Left hindlimb (tissue), 1 donor: ENCODE measurements around the gene ARHGAP4.

Experiments
- DNase-seq: peaks from one replicate; pipeline ENCODE4 v3.0.0-alpha.2; 2018

The ARHGAP4 gene

DNA sequence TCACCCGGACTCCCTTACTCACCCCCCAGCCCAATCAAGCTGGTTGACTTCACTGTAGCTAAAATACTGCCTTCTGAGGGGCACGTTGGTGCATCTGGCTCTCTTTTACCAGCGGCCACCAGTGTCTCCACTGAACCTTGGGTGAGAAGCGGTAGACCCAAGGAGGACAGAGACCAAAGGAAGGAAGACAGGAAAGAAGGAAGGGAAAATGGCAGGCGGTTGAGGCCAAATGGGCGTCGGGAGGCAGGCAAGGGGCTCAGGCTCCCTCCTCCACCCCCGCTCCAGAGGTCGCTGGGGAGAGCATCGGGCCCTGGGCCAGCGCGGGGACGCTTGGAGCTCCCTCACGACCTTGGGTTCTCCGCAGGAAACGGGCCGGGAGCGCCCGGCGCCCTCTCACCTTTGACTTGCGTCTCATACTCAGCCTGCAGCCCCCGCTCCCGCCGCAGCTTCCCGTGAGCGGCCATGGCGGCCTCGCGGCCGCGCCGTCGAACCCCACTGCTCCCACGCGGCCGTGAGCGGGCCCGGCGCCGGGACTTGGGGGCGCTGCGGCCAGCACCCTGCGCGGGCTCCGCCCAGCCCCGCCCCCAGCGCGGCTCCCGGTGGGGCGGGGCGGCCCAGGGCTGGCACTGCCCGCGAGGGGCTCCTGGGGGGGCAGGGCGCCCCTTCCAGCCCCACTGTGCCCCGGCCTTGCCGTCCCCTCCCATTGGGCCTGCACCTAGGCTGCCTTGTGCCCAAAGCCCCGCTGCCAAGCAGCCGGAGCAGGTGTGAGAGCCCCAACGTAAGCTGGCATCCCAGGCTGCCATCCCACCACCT, at the start of gene ARHGAP4:
ARHGAP4 (minus strand) TSS at position 526 of the 813 bp plus-strand sequence; CDS start at position 464, 62 bp downstream.
- DNase-seq = peak; percentile 24

DNA sequence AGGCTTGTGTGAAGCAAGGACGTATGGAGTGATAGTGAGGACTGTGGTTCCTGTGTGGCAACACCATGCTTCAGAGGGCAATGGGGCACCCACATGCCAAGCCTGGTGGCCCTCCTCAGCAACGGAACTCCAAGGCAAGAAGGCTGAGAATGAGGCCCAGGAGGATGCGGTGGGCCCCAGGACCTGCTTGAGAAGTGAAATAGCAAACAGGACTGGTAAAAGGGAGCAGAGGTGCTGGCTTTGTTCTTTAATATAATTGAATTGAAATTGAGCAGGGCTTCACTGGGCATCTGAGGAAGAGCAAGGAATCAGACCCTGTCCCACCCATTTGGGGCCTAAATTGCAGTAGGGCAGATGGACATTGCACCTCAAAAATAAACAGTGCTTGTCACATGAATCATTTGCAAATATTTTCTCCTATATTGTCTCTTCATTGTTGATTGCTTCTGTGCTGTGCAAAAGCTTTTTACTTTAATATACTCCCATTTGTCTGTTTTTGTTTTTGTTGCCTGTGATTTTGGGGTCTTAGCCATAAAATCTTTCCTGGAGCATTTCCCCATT, 48.7 kb upstream of the ARHGAP4 start:
- no peak for DNase-seq

- peak; percentile 16 for DNase-seq
Observed at GRCh38 chrX:153974003-153974725, 48.1 kb upstream of the ARHGAP4 start.

- DNase-seq = peak; percentile 16
Observed at GRCh38 chrX:153973127-153974002, 47.3 kb upstream of the ARHGAP4 start.

DNA sequence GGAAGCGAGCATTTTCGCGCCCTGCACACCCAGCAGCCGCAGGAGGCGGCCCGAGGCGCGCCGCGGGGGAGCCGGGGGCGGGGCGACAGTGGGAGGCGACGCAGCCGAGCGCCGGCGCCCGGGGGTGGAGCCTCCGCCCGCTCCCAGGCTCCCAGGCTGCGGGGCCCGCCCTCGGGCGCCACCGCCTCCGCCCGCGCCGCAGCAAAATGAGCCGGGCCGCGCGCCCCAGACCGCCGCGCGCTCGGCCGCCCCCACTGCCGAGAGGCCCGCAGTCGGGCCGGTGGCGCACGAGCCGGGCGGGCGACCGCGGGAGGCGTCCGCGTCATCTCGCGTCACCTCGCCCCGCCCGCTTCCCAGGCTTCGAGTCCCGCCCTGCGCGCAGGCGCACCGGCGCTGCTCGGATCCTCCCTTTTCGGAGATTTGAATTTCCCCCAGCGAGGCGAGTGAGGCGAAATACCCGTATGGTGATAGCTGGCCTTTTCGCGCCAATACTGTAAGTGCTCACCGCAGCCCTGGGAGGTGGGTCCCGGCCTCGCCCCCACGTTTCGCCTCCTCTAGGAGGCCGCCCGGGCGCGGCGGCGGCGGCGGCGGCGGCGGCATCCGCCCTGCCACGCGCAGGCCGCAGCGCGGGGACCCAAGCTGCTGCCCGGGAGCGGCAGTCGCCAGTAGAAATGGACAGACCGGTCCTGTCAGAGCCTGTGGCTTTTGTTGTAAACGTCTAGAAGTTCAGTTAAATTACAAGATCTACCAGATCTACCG, 46.5 kb upstream of the ARHGAP4 start, which contains the start of gene TMEM187:
TMEM187 (plus strand) TSS at position 387 of the 759 bp plus-strand sequence. CDS start 9,309 bp downstream, outside the sequence.
- peak; percentile 89 for DNase-seq

- peak; percentile 95 for DNase-seq
Observed at GRCh38 chrX:153971450-153972367, 45.6 kb upstream of the ARHGAP4 start, which contains the start of gene HCFC1. Gene HCFC1, minus strand, starts transcription at chrX:153971818. Its CDS starts 978 bp downstream, at chrX:153970840.

- DNase-seq = peak; percentile 91
Observed at GRCh38 chrX:153971124-153971449, 45.0 kb upstream of the ARHGAP4 start.

DNA sequence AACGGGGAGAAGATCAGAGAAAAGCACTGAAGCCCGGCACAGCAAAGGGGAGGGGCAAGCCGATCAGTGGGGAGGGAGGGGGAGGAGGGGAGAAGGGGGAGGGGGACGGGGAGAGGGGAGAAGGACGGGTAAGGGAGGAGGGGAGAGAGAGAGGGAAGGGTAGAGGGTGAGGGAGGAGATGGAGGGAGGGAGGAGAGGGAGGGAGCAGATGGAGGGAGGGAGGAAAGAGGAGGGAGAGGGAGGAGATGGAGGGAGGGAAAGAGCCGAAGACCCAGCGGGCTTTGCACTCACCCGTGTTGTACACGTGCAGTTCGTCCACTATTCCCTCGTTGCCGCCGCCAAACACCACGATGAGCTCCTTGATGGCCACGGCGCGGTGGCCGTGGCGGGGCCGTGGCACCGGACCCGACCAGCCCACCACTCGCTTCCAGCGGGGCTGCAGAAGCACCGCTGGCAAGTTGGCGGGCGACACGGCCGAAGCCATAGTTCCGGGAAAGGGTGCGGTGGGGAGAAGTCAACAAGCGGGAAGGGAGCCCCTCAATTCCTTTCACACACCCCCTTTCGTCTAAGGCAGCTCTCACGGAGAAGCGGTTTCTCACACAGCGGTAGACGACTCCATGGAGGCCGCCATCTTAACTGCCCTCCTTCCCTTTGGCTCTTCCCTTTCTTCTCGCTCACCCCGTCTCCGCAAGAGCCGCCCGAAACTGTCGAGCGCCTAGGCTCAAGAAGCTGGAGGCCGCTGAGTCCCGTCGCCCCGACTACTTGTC, 44.5 kb upstream of the ARHGAP4 start:
- DNase-seq = peak; percentile 81

DNA sequence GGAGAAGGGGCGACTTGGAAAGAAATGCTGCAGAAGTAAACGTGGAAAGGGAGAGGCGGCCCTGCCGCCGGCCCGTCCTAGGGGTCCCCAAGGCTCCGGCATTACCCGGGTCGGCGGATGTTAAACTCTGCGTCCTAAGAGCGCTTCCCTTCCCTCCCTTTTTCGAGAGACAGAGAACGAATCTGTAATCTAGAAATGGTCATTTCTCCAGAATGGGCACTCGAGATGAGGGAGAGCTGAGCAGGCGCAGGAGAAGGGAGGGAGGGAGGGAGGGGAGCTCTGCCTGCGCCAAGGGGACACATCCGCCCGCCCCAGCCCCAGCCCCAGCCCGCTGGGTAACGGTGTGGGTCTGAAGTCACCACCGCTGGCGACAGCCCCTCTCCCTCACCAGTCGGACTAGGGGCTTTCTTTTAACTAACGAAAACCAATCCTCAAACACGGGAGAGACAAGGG, 43.9 kb upstream of the ARHGAP4 start:
- no peak for DNase-seq

GRCh38 chrX:153969125-153969903, 43.2 kb upstream of the ARHGAP4 start:
- DNase-seq = peak; percentile 26

GRCh38 chrX:153968754-153969124, 42.7 kb upstream of the ARHGAP4 start:
- peak; percentile 45 for DNase-seq

- peak; percentile 11 for DNase-seq
Observed at GRCh38 chrX:153968255-153968654, 42.2 kb upstream of the ARHGAP4 start.

- DNase-seq = peak; percentile 22
Observed at GRCh38 chrX:153967536-153968224, 41.6 kb upstream of the ARHGAP4 start.

- DNase-seq = no peak
Observed at GRCh38 chrX:153966841-153967535, 40.9 kb upstream of the ARHGAP4 start.

DNA sequence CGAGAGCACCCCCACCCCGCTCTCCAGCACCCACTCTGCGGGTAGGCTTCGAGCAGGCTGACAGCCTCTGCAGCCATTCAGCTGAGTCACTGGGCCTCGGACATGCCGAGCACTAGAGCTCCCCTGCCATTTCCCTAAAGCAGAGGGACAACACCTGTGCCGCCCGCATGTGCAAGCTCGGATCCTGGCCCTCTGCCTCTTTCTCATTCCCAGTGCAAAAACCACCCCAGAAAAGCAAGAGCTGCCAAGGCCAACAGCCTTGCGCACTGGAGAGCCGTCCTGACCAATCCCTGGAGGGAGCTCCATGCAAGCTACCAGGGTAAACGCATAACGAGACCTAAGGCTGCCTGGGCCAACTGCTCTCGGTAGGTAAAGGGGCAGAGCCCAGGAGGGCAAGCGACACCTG, 40.2 kb upstream of the ARHGAP4 start:
- DNase-seq = no peak

DNA sequence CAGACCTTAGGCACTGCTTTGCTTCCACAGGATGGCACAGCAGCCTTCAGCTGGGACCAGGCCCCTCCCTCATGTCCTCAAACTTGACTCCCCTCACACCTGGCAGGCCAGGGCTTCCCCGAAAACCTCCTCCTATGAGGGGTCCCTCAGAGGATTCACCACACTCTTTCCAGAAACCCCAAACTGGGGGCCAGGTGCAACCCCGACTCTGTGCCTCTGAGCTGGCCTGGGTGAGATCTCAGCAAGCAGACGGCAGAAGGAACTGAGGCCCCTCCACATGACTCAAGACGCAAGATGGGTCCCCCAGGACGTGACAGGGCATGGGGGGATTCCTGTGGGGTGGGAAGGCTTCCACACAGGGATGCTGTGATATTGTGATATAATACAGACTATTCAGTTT, 39.3 kb upstream of the ARHGAP4 start:
- DNase-seq = no peak

- no peak for DNase-seq
Observed at GRCh38 chrX:153964105-153964504, 38.0 kb upstream of the ARHGAP4 start.

DNA sequence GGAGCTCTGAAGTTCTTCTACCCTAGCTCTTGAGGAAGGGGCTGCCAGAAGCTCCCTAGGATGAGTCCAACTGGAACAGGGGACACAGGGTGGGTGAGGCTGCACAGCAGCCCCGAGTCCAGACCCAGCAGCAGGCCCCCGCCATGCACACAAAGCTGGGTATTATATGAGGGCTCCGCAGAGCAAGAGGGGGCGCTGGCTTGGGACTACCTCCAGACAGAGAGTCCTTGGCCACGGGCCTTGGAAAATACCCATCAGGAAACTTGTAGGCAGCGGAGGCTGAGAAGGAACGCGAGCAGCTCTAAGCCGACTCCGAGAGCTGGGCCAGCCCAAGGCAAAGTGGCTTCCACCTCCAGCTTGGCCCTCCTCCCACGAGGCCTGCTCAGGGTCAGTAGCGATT, 37.5 kb upstream of the ARHGAP4 start:
- DNase-seq = no peak
